ENCODE data around the gene PACRGL. TPM values are rescaled to one million over a fixed set of nuclear protein-coding genes. Genes with fewer than 3 reads are reported as not detected.

Gene PACRGL
- total RNA-seq, 1 experiment from 2014 or later, result 13.5 TPM

- Mint-ChIP-seq H3K27ac (no peak overlapping the region), H3K4me1 (no peaks in the 10 kb centered on the region), H3K36me3 (peaks cover 3% of the 10 kb centered on the region; the same call in 1 of the 2 replicates), H3K27me3 (ENCODE audit: low read depth) (no peaks in the 10 kb centered on the region), H3K9me3 (no peaks in the 10 kb centered on the region), H3K4me3 (no peak overlapping the region)
- POLR2A ChIA-PET, result interaction anchor here (0.7 kb wide), 1 partner anchor 52 kb away, joined by 4 read pairs; no protein-coding TSS in a partner anchor
- CTCF ChIA-PET, result no interaction called here
- TF ChIP-seq, protein P1, sequence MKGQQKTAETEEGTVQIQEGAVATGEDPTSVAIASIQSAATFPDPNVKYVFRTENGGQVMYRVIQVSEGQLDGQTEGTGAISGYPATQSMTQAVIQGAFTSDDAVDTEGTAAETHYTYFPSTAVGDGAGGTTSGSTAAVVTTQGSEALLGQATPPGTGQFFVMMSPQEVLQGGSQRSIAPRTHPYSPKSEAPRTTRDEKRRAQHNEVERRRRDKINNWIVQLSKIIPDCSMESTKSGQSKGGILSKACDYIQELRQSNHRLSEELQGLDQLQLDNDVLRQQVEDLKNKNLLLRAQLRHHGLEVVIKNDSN (CRISPR knock-in tag; IDR thresholded peaks at IDR 0.05), result no peak
- TF ChIP-seq ZNF423 (CRISPR knock-in tag; IDR thresholded peaks at IDR 0.05), result no peak
- TF ChIP-seq NFYB (CRISPR knock-in tag; conservative IDR thresholded peaks at IDR 0.05; ENCODE audit: low read depth), result no peak
- TF ChIP-seq AFF4 (CRISPR knock-in tag; IDR thresholded peaks at IDR 0.05; ENCODE audit: borderline replicate concordance), result no peak
- no peak for TF ChIP-seq KAT7 (CRISPR knock-in tag; IDR thresholded peaks at IDR 0.05; ENCODE audit: borderline replicate concordance)
- no peak for TF ChIP-seq SP1 (CRISPR knock-in tag; conservative IDR thresholded peaks at IDR 0.05)
- TF ChIP-seq, protein P2, sequence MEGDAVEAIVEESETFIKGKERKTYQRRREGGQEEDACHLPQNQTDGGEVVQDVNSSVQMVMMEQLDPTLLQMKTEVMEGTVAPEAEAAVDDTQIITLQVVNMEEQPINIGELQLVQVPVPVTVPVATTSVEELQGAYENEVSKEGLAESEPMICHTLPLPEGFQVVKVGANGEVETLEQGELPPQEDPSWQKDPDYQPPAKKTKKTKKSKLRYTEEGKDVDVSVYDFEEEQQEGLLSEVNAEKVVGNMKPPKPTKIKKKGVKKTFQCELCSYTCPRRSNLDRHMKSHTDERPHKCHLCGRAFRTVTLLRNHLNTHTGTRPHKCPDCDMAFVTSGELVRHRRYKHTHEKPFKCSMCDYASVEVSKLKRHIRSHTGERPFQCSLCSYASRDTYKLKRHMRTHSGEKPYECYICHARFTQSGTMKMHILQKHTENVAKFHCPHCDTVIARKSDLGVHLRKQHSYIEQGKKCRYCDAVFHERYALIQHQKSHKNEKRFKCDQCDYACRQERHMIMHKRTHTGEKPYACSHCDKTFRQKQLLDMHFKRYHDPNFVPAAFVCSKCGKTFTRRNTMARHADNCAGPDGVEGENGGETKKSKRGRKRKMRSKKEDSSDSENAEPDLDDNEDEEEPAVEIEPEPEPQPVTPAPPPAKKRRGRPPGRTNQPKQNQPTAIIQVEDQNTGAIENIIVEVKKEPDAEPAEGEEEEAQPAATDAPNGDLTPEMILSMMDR (IDR thresholded peaks at IDR 0.05), result no peak
- DNase-seq (ENCODE audit: low spot score) (no peak), ATAC-seq (no peak)
Measured at GRCh38 chr4:20752641-20753040, 52.4 kb downstream of the PACRGL start.

- Mint-ChIP-seq H3K4me3 (no peak overlapping the region), H3K4me1 (no peaks in the 10 kb centered on the region), H3K27me3 (ENCODE audit: low read depth) (no peaks in the 10 kb centered on the region), H3K27ac (no peak overlapping the region), H3K36me3 (peaks cover 3% of the 10 kb centered on the region; the same call in 1 of the 2 replicates), H3K9me3 (no peaks in the 10 kb centered on the region)
- DNase-seq (ENCODE audit: low spot score) (no peak), ATAC-seq (no peak)
- ChIA-PET CTCF (interaction anchor here (1.1 kb wide), 1 partner anchor 19 kb away, joined by 3 read pairs; no protein-coding TSS in a partner anchor), POLR2A (no interaction called here)
- no peak for TF ChIP-seq HMGXB4 (CRISPR knock-in tag; IDR thresholded peaks at IDR 0.05)
- TF ChIP-seq ZNF416 (CRISPR knock-in tag; IDR thresholded peaks at IDR 0.05), result no peak
- TF ChIP-seq, protein P1 (CRISPR knock-in tag; IDR thresholded peaks at IDR 0.05), result no peak
- TF ChIP-seq ATF1 (CRISPR knock-in tag; IDR thresholded peaks at IDR 0.05), result no peak
- TF ChIP-seq ZNF532 (CRISPR knock-in tag; IDR thresholded peaks at IDR 0.05; ENCODE audit: borderline replicate concordance), result no peak
Measured at GRCh38 chr4:20754036-20754435, 53.8 kb downstream of the PACRGL start.
